Measurements from ENCODE around the gene A1BG.

GRCh38 chr19:58368561-58369360 is 15.5 kb upstream of the A1BG start:
- TF ChIP-seq, protein P1, sequence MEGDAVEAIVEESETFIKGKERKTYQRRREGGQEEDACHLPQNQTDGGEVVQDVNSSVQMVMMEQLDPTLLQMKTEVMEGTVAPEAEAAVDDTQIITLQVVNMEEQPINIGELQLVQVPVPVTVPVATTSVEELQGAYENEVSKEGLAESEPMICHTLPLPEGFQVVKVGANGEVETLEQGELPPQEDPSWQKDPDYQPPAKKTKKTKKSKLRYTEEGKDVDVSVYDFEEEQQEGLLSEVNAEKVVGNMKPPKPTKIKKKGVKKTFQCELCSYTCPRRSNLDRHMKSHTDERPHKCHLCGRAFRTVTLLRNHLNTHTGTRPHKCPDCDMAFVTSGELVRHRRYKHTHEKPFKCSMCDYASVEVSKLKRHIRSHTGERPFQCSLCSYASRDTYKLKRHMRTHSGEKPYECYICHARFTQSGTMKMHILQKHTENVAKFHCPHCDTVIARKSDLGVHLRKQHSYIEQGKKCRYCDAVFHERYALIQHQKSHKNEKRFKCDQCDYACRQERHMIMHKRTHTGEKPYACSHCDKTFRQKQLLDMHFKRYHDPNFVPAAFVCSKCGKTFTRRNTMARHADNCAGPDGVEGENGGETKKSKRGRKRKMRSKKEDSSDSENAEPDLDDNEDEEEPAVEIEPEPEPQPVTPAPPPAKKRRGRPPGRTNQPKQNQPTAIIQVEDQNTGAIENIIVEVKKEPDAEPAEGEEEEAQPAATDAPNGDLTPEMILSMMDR (IDR thresholded peaks at IDR 0.05; ENCODE audit: poor library complexity) = no peak
- no peak for TF ChIP-seq EZH2 (IDR thresholded peaks at IDR 0.05; ENCODE audit: borderline replicate concordance)
